ENCODE data around the gene CDH5. TPM values are rescaled to one million over a fixed set of nuclear protein-coding genes. Genes with fewer than 3 reads are reported as not detected.

CDH5 gene
- total RNA-seq, 1 experiment from 2014 or later: 0.25 TPM

- POLR2A ChIA-PET: no interaction called here
- H3K36me3 ChIP-seq (ENCODE audit: control insufficient read depth, insufficient read depth, low read length): no peaks in the 10 kb centered on the region
- intact Hi-C loops (cut with micrococcal nuclease; ENCODE audit: unreplicated experiment): no loop called here
- H3K4me1 ChIP-seq: no peaks in the 10 kb centered on the region
- CTCF ChIA-PET: interaction anchor here (0.6 to 1.5 kb wide), 3 partner anchors 30 to 193 kb away, joined by 3 to 5 read pairs (median 4); no protein-coding TSS in a partner anchor
- no peak overlapping the region for H3K4me3 ChIP-seq (ENCODE audit: low read depth, low read length)
- H3K27me3 ChIP-seq (replicated peaks; ENCODE audit: control insufficient read depth, insufficient read depth, low read length): no peaks in the 10 kb centered on the region
- no peak for TF ChIP-seq CTCF (IDR thresholded peaks at IDR 0.05; ENCODE audit: insufficient read depth in 1 of 2, low read depth in 1 of 2, low read length in 1 of 2, severe bottlenecking in 1 of 2, unreplicated experiment in 1 of 2)
- DNase-seq: peak in 1 of 2 experiments; percentile 36
- no peaks in the 10 kb centered on the region for H3K9me3 ChIP-seq
- BruUV-seq (replicated peaks): no TSS peak
- Mint-ChIP-seq H3K36me3 (ENCODE audit: insufficient read depth, unreplicated experiment) (no peaks in the 10 kb centered on the region), H3K27ac (ENCODE audit: unreplicated experiment) (no peak overlapping the region), H3K4me1 (ENCODE audit: low read depth, unreplicated experiment) (no peaks in the 10 kb centered on the region), H3K27me3 (ENCODE audit: insufficient read depth, unreplicated experiment) (no peaks in the 10 kb centered on the region), H3K4me3 (ENCODE audit: unreplicated experiment) (no peak overlapping the region), H3K9me3 (ENCODE audit: unreplicated experiment) (no peaks in the 10 kb centered on the region)
These were observed 20.3 kb upstream of the CDH5 start for GRCh38 chr16:66346221-66346620.

GRCh38 chr16:66352304-66352703 is 14.2 kb upstream of the CDH5 start:
- Mint-ChIP-seq H3K27me3 (ENCODE audit: insufficient read depth, unreplicated experiment) (no peaks in the 10 kb centered on the region), H3K4me1 (ENCODE audit: low read depth, unreplicated experiment) (peaks cover 7% of the 10 kb centered on the region), H3K9me3 (ENCODE audit: unreplicated experiment) (peaks cover 10% of the 10 kb centered on the region), H3K4me3 (ENCODE audit: unreplicated experiment) (no peak overlapping the region), H3K27ac (ENCODE audit: unreplicated experiment) (no peak overlapping the region), H3K36me3 (ENCODE audit: insufficient read depth, unreplicated experiment) (peaks cover 5% of the 10 kb centered on the region)
- Histone ChIP-seq H3K9me3 (peaks cover 4% of the 10 kb centered on the region; the same call in 1 of the 2 replicates), H3K4me3 (ENCODE audit: low read depth, low read length) (no peak overlapping the region), H3K27me3 (replicated peaks; ENCODE audit: control insufficient read depth, insufficient read depth, low read length) (no peaks in the 10 kb centered on the region), H3K4me1 (peaks cover 31% of the 10 kb centered on the region), H3K36me3 (ENCODE audit: control insufficient read depth, insufficient read depth, low read length) (no peaks in the 10 kb centered on the region)
- ChIA-PET CTCF (no interaction called here), POLR2A (interaction anchor here (0.9 kb wide), 1 partner anchor 13 kb away, joined by 10 read pairs; no protein-coding TSS in a partner anchor)
- TF ChIP-seq CTCF (IDR thresholded peaks at IDR 0.05; ENCODE audit: insufficient read depth in 1 of 2, low read depth in 1 of 2, low read length in 1 of 2, severe bottlenecking in 1 of 2, unreplicated experiment in 1 of 2): no peak
- intact Hi-C loops (cut with micrococcal nuclease; ENCODE audit: unreplicated experiment): no loop called here
- DNase-seq: peak in 1 of 2 experiments; percentile 20
- no TSS peak for BruUV-seq (replicated peaks)

GRCh38 chr16:66353055-66353454 is 13.4 kb upstream of the CDH5 start:
- H3K9me3 Mint-ChIP-seq (ENCODE audit: unreplicated experiment): peaks cover 10% of the 10 kb centered on the region
- no peak overlapping the region for H3K27ac Mint-ChIP-seq (ENCODE audit: unreplicated experiment)
- no peaks in the 10 kb centered on the region for H3K27me3 Mint-ChIP-seq (ENCODE audit: insufficient read depth, unreplicated experiment)
- no peak for TF ChIP-seq CTCF (IDR thresholded peaks at IDR 0.05; ENCODE audit: insufficient read depth in 1 of 2, low read depth in 1 of 2, low read length in 1 of 2, severe bottlenecking in 1 of 2, unreplicated experiment in 1 of 2)
- H3K36me3 ChIP-seq (ENCODE audit: control insufficient read depth, insufficient read depth, low read length): no peaks in the 10 kb centered on the region
- H3K27me3 ChIP-seq (replicated peaks; ENCODE audit: control insufficient read depth, insufficient read depth, low read length): no peaks in the 10 kb centered on the region
- CTCF ChIA-PET: no interaction called here
- no peak overlapping the region for H3K4me3 ChIP-seq (ENCODE audit: low read depth, low read length)
- peaks cover 31% of the 10 kb centered on the region for H3K4me1 ChIP-seq
- peaks cover 7% of the 10 kb centered on the region for H3K4me1 Mint-ChIP-seq (ENCODE audit: low read depth, unreplicated experiment)
- no peak overlapping the region for H3K4me3 Mint-ChIP-seq (ENCODE audit: unreplicated experiment)
- intact Hi-C loops (cut with micrococcal nuclease; ENCODE audit: unreplicated experiment): no loop called here
- peaks cover 4% of the 10 kb centered on the region; the same call in 1 of the 2 replicates for H3K9me3 ChIP-seq
- peaks cover 5% of the 10 kb centered on the region for H3K36me3 Mint-ChIP-seq (ENCODE audit: insufficient read depth, unreplicated experiment)
- DNase-seq: no peak
- no TSS peak for BruUV-seq (replicated peaks)
- POLR2A ChIA-PET: no interaction called here
